Measurements from ENCODE around the gene GRPR.

DNA sequence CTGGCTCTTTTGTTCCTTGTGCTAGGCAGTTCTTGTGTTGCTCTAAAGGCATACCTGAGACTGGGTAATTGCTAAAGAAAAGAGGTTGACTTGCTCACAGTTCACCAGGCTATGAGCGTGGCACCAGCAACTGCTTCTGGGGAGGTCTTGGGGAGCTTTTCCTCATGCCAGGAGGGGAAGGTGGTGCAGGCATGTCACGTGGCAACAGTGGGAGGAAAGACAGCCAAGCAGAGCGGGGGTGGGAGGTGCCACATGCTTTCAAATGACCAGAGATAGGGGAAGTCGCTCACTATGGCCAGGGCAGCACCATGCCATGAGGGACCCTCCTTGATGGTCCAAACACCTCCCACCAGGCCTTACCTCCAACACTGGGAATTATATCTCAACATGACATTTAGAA, 48.6 kb downstream of the GRPR start:
- TF ChIP-seq, protein P1, sequence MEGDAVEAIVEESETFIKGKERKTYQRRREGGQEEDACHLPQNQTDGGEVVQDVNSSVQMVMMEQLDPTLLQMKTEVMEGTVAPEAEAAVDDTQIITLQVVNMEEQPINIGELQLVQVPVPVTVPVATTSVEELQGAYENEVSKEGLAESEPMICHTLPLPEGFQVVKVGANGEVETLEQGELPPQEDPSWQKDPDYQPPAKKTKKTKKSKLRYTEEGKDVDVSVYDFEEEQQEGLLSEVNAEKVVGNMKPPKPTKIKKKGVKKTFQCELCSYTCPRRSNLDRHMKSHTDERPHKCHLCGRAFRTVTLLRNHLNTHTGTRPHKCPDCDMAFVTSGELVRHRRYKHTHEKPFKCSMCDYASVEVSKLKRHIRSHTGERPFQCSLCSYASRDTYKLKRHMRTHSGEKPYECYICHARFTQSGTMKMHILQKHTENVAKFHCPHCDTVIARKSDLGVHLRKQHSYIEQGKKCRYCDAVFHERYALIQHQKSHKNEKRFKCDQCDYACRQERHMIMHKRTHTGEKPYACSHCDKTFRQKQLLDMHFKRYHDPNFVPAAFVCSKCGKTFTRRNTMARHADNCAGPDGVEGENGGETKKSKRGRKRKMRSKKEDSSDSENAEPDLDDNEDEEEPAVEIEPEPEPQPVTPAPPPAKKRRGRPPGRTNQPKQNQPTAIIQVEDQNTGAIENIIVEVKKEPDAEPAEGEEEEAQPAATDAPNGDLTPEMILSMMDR (conservative IDR thresholded peaks at IDR 0.05), result no peak
- no peak for TF ChIP-seq ZFX (IDR thresholded peaks at IDR 0.05)

All from C4-2B (cell line).